HEK293 (cell line): Measurements from ENCODE around the gene MRPL48.

Source experiments
- IKZF3 ChIP-seq: fragments of 450-650 bp; IDR thresholded peaks from 2 replicates; pipeline ENCODE4 v1.5.0; 2018; ENCODE audit warnings: missing biosample characterization, mild to moderate bottlenecking, missing genetic modification characterization, moderate library complexity
- KLF10 ChIP-seq: fragments of 450-650 bp; IDR thresholded peaks from 2 replicates; pipeline ENCODE4 v1.5.1; 2018; ENCODE audit warnings: missing biosample characterization, mild to moderate bottlenecking, missing genetic modification characterization
- MEIS1 ChIP-seq: sonication (generic); formaldehyde crosslinking; IDR thresholded peaks from 2 replicates; pipeline ENCODE4 v1.8.1; 2022; ENCODE audit warnings: missing genetic modification reagents, mild to moderate bottlenecking, borderline replicate concordance
- YY1 ChIP-seq: fragments of 450-650 bp; formaldehyde crosslinking; IDR thresholded peaks from 2 replicates; pipeline ENCODE4 v1.5.1; 2018; ENCODE audit warnings: missing biosample characterization, missing genetic modification characterization
- ZFP37 ChIP-seq: fragments of 450-650 bp; formaldehyde crosslinking; IDR thresholded peaks from 2 replicates; pipeline ENCODE4 v1.5.1; 2016; ENCODE audit warnings: missing biosample characterization, missing genetic modification characterization
- ZFP69B ChIP-seq: fragments of 450-650 bp; formaldehyde crosslinking; IDR thresholded peaks from 2 replicates; pipeline ENCODE4 v1.5.1; 2016; ENCODE audit warnings: missing biosample characterization, missing genetic modification characterization
- ZNF274 ChIP-seq, 2 experiments: fragments of 200-500 bp in 1 of 2; fragments of 450-650 bp in 1 of 2; sonication (Bioruptor generic) in 1 of 2; formaldehyde crosslinking in 1 of 2; IDR thresholded peaks; 2 replicates each; pipeline versions ENCODE4 v1.5.1 to v1.6.1; 2014 to 2016; ENCODE audit warnings: borderline replicate concordance in 1 of 2, inconsistent platforms in 1 of 2, low read length in 1 of 2, missing biosample characterization in 1 of 2, missing genetic modification characterization in 1 of 2
- ZNF292 ChIP-seq: fragments of 450-650 bp; formaldehyde crosslinking; IDR thresholded peaks from 2 replicates; pipeline ENCODE4 v1.5.1; 2016; ENCODE audit warnings: low read depth, missing biosample characterization, missing genetic modification characterization, borderline replicate concordance
- ZNF311 ChIP-seq: fragments of 450-650 bp; formaldehyde crosslinking; IDR thresholded peaks from 2 replicates; pipeline ENCODE4 v1.5.1; 2017; ENCODE audit warnings: missing biosample characterization, missing genetic modification characterization, borderline replicate concordance
- ZNF341 ChIP-seq: fragments of 450-650 bp; formaldehyde crosslinking; IDR thresholded peaks from 2 replicates; pipeline ENCODE4; 2016; ENCODE audit warnings: low read depth, missing biosample characterization, missing genetic modification characterization
- ZNF501 ChIP-seq: fragments of 450-650 bp; formaldehyde crosslinking; IDR thresholded peaks from 2 replicates; pipeline ENCODE4 v1.5.1; 2016; ENCODE audit warnings: missing biosample characterization, missing genetic modification characterization
- ZNF530 ChIP-seq: fragments of 450-650 bp; formaldehyde crosslinking; IDR thresholded peaks from 2 replicates; pipeline ENCODE4 v1.5.1; 2016; ENCODE audit warnings: low read depth, missing biosample characterization, missing genetic modification characterization
- ZNF664 ChIP-seq: fragments of 450-650 bp; formaldehyde crosslinking; IDR thresholded peaks from 2 replicates; pipeline ENCODE4 v1.5.1; 2016; ENCODE audit warnings: missing biosample characterization, missing genetic modification characterization
- ZNF785 ChIP-seq: fragments of 450-650 bp; formaldehyde crosslinking; IDR thresholded peaks from 2 replicates; pipeline ENCODE4 v1.5.1; 2016; ENCODE audit warnings: missing biosample characterization, missing genetic modification characterization
- TF ChIP-seq, protein P1 (sequence below): fragments of 450-650 bp; formaldehyde crosslinking; conservative IDR thresholded peaks from 2 replicates; pipeline ENCODE4 v1.5.1; 2016; ENCODE audit warnings: low read depth, missing biosample characterization, missing genetic modification characterization
- TF ChIP-seq, protein P2 (sequence below): fragments of 450-650 bp; formaldehyde crosslinking; IDR thresholded peaks from 2 replicates; pipeline ENCODE4 v1.5.1; 2016; ENCODE audit warnings: missing biosample characterization, missing genetic modification characterization, borderline replicate concordance
- TF ChIP-seq, protein P3 (sequence below): fragments of 450-650 bp; formaldehyde crosslinking; IDR thresholded peaks from 2 replicates; pipeline ENCODE4 v1.5.1; 2016; ENCODE audit warnings: missing biosample characterization, missing genetic modification characterization
- TF ChIP-seq, protein P4 (sequence below): fragments of 450-650 bp; formaldehyde crosslinking; IDR thresholded peaks from 2 replicates; pipeline ENCODE4 v1.5.1; 2016; ENCODE audit warnings: missing biosample characterization, missing genetic modification characterization, low read depth
- TF ChIP-seq, protein P5 (sequence below): fragments of 450-650 bp; IDR thresholded peaks from 2 replicates; pipeline ENCODE4 v1.5.1; 2018; ENCODE audit warnings: missing biosample characterization, mild to moderate bottlenecking, missing genetic modification characterization
- TF ChIP-seq, protein P6 (sequence below): fragments of 450-650 bp; formaldehyde crosslinking; IDR thresholded peaks from 2 replicates; pipeline ENCODE4 v1.5.1; 2016; ENCODE audit warnings: missing biosample characterization, missing genetic modification characterization
- TF ChIP-seq, protein P7 (sequence below): sonication (generic); formaldehyde crosslinking; IDR thresholded peaks from 2 replicates; pipeline ENCODE4 v1.8.1; 2022; ENCODE audit warnings: mild to moderate bottlenecking, moderate library complexity, missing genetic modification reagents

MRPL48 gene

DNA sequence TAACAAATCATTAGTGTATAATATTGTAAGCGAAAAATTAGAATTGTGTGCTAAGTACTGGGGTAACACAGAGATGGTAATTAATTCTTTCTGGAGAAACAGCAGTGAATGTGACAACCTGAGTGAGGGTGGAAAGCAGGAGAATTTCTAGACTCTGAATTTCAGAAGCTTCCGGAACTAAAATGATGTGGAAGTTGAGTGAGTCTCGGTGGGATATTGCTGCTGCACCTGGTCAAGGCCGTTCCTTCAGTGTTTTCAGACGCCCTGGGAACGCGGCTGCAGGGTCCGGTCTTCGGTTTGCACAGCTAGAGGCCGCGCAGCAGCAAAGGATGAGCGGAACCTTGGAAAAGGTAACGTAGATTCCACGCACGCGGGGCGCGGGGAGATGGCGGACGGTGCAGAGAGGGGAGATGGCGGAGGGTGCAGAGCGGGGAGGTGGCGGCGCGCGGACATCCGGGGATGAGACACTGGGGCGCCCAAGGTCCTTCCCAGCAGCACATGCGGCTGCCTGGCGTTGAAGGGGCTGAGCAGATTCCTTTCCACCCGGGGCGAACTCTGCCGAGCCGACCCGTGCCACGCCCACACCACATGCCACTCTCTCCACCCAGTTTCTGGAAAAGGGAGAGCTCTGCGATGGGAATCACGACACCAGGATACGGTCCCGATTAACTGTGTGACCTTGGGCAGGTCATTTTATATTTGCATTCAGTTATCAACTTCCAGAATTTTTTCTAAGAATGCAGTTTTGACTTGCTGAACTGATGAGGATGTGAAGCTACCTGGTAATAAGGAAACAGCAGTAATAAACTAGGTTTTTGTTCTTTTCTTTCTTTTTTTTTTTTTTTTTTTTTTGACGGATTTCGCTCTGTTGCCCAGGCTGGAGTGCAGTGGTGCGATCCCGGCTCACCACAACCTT, at the start of gene MRPL48 (continued):
- TF ChIP-seq, protein P1, sequence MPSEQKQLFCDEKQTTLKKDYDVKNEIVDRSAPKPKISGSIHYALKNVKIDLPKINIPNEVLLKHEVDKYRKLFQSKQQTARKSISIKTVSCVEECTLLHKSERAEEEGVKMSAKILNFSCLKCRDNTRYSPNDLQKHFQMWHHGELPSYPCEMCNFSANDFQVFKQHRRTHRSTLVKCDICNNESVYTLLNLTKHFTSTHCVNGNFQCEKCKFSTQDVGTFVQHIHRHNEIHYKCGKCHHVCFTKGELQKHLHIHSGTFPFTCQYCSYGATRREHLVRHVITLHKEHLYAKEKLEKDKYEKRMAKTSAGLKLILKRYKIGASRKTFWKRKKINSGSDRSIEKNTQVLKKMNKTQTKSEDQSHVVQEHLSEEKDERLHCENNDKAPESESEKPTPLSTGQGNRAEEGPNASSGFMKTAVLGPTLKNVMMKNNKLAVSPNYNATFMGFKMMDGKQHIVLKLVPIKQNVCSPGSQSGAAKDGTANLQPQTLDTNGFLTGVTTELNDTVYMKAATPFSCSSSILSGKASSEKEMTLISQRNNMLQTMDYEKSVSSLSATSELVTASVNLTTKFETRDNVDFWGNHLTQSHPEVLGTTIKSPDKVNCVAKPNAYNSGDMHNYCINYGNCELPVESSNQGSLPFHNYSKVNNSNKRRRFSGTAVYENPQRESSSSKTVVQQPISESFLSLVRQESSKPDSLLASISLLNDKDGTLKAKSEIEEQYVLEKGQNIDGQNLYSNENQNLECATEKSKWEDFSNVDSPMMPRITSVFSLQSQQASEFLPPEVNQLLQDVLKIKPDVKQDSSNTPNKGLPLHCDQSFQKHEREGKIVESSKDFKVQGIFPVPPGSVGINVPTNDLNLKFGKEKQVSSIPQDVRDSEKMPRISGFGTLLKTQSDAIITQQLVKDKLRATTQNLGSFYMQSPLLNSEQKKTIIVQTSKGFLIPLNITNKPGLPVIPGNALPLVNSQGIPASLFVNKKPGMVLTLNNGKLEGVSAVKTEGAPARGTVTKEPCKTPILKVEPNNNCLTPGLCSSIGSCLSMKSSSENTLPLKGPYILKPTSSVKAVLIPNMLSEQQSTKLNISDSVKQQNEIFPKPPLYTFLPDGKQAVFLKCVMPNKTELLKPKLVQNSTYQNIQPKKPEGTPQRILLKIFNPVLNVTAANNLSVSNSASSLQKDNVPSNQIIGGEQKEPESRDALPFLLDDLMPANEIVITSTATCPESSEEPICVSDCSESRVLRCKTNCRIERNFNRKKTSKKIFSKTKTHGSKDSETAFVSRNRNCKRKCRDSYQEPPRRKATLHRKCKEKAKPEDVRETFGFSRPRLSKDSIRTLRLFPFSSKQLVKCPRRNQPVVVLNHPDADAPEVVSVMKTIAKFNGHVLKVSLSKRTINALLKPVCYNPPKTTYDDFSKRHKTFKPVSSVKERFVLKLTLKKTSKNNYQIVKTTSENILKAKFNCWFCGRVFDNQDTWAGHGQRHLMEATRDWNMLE = peak; percentile 74
- TF ChIP-seq ZNF341 (tag by site-specific recombination) (peak; percentile 100), ZNF530 (no peak), ZNF664 (tag by site-specific recombination) (peak; percentile 50; the same call in 1 of the 2 replicates), IKZF3 (tag by site-specific recombination) (peak; percentile 90), ZNF292 (tag by site-specific recombination) (no peak), ZFP37 (tag by site-specific recombination) (peak; percentile 93), ZNF785 (tag by site-specific recombination) (no peak), ZFP69B (tag by site-specific recombination) (peak; percentile 81), KLF10 (peak; percentile 75), YY1 (peak; percentile 96), ZNF274 (IDR thresholded peaks at IDR 0.05; ENCODE audit: low read length) (no peak), ZNF274 (tag by site-specific recombination; IDR thresholded peaks at IDR 0.05; ENCODE audit: borderline replicate concordance) (no peak), ZNF311 (tag by site-specific recombination) (no peak), ZNF501 (tag by site-specific recombination) (peak; percentile 99), MEIS1 (CRISPR knock-in tag) (no peak)
- TF ChIP-seq, protein P2, sequence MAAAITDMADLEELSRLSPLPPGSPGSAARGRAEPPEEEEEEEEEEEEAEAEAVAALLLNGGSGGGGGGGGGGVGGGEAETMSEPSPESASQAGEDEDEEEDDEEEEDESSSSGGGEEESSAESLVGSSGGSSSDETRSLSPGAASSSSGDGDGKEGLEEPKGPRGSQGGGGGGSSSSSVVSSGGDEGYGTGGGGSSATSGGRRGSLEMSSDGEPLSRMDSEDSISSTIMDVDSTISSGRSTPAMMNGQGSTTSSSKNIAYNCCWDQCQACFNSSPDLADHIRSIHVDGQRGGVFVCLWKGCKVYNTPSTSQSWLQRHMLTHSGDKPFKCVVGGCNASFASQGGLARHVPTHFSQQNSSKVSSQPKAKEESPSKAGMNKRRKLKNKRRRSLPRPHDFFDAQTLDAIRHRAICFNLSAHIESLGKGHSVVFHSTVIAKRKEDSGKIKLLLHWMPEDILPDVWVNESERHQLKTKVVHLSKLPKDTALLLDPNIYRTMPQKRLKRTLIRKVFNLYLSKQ (tag by site-specific recombination) = no peak
- TF ChIP-seq, protein P3, sequence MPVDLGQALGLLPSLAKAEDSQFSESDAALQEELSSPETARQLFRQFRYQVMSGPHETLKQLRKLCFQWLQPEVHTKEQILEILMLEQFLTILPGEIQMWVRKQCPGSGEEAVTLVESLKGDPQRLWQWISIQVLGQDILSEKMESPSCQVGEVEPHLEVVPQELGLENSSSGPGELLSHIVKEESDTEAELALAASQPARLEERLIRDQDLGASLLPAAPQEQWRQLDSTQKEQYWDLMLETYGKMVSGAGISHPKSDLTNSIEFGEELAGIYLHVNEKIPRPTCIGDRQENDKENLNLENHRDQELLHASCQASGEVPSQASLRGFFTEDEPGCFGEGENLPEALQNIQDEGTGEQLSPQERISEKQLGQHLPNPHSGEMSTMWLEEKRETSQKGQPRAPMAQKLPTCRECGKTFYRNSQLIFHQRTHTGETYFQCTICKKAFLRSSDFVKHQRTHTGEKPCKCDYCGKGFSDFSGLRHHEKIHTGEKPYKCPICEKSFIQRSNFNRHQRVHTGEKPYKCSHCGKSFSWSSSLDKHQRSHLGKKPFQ (tag by site-specific recombination) = peak; percentile 70
- TF ChIP-seq, protein P4, sequence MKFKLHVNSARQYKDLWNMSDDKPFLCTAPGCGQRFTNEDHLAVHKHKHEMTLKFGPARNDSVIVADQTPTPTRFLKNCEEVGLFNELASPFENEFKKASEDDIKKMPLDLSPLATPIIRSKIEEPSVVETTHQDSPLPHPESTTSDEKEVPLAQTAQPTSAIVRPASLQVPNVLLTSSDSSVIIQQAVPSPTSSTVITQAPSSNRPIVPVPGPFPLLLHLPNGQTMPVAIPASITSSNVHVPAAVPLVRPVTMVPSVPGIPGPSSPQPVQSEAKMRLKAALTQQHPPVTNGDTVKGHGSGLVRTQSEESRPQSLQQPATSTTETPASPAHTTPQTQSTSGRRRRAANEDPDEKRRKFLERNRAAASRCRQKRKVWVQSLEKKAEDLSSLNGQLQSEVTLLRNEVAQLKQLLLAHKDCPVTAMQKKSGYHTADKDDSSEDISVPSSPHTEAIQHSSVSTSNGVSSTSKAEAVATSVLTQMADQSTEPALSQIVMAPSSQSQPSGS (tag by site-specific recombination) = no peak
- TF ChIP-seq, protein P5, sequence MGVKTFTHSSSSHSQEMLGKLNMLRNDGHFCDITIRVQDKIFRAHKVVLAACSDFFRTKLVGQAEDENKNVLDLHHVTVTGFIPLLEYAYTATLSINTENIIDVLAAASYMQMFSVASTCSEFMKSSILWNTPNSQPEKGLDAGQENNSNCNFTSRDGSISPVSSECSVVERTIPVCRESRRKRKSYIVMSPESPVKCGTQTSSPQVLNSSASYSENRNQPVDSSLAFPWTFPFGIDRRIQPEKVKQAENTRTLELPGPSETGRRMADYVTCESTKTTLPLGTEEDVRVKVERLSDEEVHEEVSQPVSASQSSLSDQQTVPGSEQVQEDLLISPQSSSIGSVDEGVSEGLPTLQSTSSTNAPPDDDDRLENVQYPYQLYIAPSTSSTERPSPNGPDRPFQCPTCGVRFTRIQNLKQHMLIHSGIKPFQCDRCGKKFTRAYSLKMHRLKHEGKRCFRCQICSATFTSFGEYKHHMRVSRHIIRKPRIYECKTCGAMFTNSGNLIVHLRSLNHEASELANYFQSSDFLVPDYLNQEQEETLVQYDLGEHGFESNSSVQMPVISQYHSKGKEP (tag by site-specific recombination) = no peak
- TF ChIP-seq, protein P6, sequence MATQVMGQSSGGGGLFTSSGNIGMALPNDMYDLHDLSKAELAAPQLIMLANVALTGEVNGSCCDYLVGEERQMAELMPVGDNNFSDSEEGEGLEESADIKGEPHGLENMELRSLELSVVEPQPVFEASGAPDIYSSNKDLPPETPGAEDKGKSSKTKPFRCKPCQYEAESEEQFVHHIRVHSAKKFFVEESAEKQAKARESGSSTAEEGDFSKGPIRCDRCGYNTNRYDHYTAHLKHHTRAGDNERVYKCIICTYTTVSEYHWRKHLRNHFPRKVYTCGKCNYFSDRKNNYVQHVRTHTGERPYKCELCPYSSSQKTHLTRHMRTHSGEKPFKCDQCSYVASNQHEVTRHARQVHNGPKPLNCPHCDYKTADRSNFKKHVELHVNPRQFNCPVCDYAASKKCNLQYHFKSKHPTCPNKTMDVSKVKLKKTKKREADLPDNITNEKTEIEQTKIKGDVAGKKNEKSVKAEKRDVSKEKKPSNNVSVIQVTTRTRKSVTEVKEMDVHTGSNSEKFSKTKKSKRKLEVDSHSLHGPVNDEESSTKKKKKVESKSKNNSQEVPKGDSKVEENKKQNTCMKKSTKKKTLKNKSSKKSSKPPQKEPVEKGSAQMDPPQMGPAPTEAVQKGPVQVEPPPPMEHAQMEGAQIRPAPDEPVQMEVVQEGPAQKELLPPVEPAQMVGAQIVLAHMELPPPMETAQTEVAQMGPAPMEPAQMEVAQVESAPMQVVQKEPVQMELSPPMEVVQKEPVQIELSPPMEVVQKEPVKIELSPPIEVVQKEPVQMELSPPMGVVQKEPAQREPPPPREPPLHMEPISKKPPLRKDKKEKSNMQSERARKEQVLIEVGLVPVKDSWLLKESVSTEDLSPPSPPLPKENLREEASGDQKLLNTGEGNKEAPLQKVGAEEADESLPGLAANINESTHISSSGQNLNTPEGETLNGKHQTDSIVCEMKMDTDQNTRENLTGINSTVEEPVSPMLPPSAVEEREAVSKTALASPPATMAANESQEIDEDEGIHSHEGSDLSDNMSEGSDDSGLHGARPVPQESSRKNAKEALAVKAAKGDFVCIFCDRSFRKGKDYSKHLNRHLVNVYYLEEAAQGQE (tag by site-specific recombination) = peak; percentile 29; the same call in 1 of the 2 replicates
- TF ChIP-seq, protein P7, sequence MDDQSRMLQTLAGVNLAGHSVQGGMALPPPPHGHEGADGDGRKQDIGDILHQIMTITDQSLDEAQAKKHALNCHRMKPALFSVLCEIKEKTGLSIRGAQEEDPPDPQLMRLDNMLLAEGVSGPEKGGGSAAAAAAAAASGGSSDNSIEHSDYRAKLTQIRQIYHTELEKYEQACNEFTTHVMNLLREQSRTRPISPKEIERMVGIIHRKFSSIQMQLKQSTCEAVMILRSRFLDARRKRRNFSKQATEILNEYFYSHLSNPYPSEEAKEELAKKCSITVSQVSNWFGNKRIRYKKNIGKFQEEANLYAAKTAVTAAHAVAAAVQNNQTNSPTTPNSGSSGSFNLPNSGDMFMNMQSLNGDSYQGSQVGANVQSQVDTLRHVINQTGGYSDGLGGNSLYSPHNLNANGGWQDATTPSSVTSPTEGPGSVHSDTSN (CRISPR knock-in tag) = 0 out of 2 replicates have a peak, but pooled peaks have one; percentile 64
